Measurements from ENCODE around the gene CEP170B. TPM values are rescaled to one million over a fixed set of nuclear protein-coding genes. Genes with fewer than 3 reads are reported as not detected.
A peak's percentile ranks its signal among the peaks of the same experiment; 100 is the strongest.
"Not testable (repeated sequence)": the region's sequence is repeated elsewhere in the genome, so short reads cannot be mapped to it uniquely, and the experiment has no call there.

Gene CEP170B
- total and polyA plus RNA-seq, 2 donors from 2014 or later: 8.1 to 42.4 TPM

DNA sequence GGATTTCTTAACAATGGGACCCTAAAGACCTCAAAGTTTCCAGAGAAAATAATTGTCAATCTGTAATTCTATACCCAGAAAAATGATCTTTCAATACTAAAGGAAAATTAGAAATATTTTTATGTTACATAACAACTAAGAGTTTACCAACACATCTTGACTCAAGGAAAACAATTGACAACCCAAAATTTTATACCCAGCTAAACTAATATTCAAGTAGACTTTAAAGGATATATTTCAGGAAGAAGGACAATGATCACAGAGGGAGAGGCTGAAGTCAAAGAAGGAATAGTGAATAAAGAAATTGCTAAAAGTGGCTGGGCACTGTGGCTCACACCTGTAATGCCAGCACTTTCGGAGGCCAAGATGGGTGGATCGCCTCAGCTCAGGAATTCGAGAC, 47.0 kb downstream of the CEP170B start:
- Histone ChIP-seq H3K9me3 (ENCODE audit: control insufficient read depth in 2 of 3, insufficient read depth in 1 of 3, low read length in 3 of 3) (peaks cover 0 to 2% (median 0%) of the 10 kb centered on the region in 3 donors), H3K27ac (ENCODE audit: low read depth in 2 of 2, low read length in 2 of 2) (no peak overlapping the region), H3K36me3 (ENCODE audit: control insufficient read depth in 2 of 3, insufficient read depth in 3 of 3, low read length in 3 of 3) (no peaks in the 10 kb centered on the region), H3K27me3 (ENCODE audit: control insufficient read depth, insufficient read depth, low read length) (no peaks in the 10 kb centered on the region), H3K4me3 (ENCODE audit: low read length in 3 of 3) (no peak overlapping the region), H3K9ac (ENCODE audit: low read length in 3 of 3) (no peak overlapping the region), H3K4me1 (ENCODE audit: control insufficient read depth in 2 of 3, insufficient read depth in 2 of 3, low read depth in 1 of 3, low read length in 3 of 3) (no peaks in the 10 kb centered on the region)
- TF ChIP-seq, protein P1, sequence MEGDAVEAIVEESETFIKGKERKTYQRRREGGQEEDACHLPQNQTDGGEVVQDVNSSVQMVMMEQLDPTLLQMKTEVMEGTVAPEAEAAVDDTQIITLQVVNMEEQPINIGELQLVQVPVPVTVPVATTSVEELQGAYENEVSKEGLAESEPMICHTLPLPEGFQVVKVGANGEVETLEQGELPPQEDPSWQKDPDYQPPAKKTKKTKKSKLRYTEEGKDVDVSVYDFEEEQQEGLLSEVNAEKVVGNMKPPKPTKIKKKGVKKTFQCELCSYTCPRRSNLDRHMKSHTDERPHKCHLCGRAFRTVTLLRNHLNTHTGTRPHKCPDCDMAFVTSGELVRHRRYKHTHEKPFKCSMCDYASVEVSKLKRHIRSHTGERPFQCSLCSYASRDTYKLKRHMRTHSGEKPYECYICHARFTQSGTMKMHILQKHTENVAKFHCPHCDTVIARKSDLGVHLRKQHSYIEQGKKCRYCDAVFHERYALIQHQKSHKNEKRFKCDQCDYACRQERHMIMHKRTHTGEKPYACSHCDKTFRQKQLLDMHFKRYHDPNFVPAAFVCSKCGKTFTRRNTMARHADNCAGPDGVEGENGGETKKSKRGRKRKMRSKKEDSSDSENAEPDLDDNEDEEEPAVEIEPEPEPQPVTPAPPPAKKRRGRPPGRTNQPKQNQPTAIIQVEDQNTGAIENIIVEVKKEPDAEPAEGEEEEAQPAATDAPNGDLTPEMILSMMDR (IDR thresholded peaks at IDR 0.05; ENCODE audit: borderline replicate concordance, extremely low read depth, insufficient read depth): no peak
- FAIRE-seq: no peak
- no peak for DNase-seq
- intact Hi-C loops (cut with DNase I): no loop called here

DNA sequence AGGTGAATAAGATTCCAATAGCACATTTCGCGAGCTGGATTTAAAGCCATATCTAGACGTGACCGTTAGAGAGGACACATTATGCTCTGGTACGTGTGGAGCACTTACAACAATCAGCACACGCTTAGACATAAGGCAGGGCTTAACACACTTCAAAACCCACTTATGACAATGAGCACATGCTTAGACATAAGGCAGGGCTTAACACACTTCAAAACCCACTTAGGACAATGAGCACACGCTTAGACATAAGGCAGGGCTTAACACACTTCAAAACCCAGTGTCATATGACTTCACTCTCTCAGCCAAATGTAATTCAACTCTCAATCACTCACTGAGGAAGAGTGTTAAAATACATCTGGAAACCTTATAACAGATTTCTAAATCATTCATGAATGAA, 48.4 kb downstream of the CEP170B start:
- intact Hi-C loops (cut with DNase I): no loop called here
- no peak for DNase-seq
- Histone ChIP-seq H3K4me1 (ENCODE audit: control insufficient read depth in 2 of 3, insufficient read depth in 2 of 3, low read depth in 1 of 3, low read length in 3 of 3) (no peaks in the 10 kb centered on the region), H3K27ac (ENCODE audit: low read depth in 2 of 2, low read length in 2 of 2) (no peak overlapping the region), H3K9me3 (ENCODE audit: control insufficient read depth in 2 of 3, insufficient read depth in 1 of 3, low read length in 3 of 3) (peaks cover 0 to 2% (median 0%) of the 10 kb centered on the region in 3 donors), H3K4me3 (ENCODE audit: low read length in 3 of 3) (no peak overlapping the region), H3K9ac (ENCODE audit: low read length in 3 of 3) (no peak overlapping the region), H3K36me3 (ENCODE audit: control insufficient read depth in 2 of 3, insufficient read depth in 3 of 3, low read length in 3 of 3) (no peaks in the 10 kb centered on the region), H3K27me3 (ENCODE audit: control insufficient read depth, insufficient read depth, low read length) (no peaks in the 10 kb centered on the region)
- no peak for FAIRE-seq
- TF ChIP-seq, protein P1 (IDR thresholded peaks at IDR 0.05; ENCODE audit: borderline replicate concordance, extremely low read depth, insufficient read depth): no peak

GRCh38 chr14:104917116-104917515, 52.0 kb downstream of the CEP170B start:
- no peaks in the 10 kb centered on the region for H3K27me3 ChIP-seq (ENCODE audit: control insufficient read depth, insufficient read depth, low read length)
- DNase-seq (peak in 1 of 5 donors; percentile 13), FAIRE-seq (no peak)
- no peak overlapping the region for H3K4me3 ChIP-seq (ENCODE audit: low read length in 3 of 3)
- intact Hi-C loops (cut with DNase I): no loop called here
- H3K36me3 ChIP-seq (ENCODE audit: control insufficient read depth in 2 of 3, insufficient read depth in 3 of 3, low read length in 3 of 3): no peaks in the 10 kb centered on the region
- H3K27ac ChIP-seq (ENCODE audit: low read depth in 2 of 2, low read length in 2 of 2): no peak overlapping the region
- TF ChIP-seq, protein P1 (IDR thresholded peaks at IDR 0.05; ENCODE audit: borderline replicate concordance, extremely low read depth, insufficient read depth): no peak
- H3K4me1 ChIP-seq (ENCODE audit: control insufficient read depth in 2 of 3, insufficient read depth in 2 of 3, low read depth in 1 of 3, low read length in 3 of 3): no peaks in the 10 kb centered on the region
- H3K9me3 ChIP-seq (ENCODE audit: control insufficient read depth in 2 of 3, insufficient read depth in 1 of 3, low read length in 3 of 3): no peaks in the 10 kb centered on the region
- H3K9ac ChIP-seq (ENCODE audit: low read length in 3 of 3): no peak overlapping the region

DNA sequence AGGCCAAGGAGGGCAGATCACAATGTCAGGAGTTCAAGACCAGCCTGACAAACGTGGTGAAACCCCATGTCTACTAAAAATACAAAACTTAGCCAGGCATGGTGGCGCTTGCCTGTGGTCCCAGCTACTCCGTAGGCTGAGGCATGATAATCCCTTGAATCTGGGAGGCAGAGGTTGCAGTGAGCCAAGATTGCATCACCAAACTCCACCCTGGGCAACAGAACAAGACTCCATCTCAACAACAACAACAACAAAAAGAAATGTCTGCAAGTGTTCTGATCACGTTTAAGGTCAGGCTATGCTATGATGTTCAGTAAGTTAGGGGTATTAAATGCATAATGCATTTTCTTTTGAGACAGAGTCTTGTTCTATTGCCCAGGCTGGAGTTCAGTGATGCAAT, 52.9 kb downstream of the CEP170B start:
- no peak overlapping the region for H3K4me3 ChIP-seq (ENCODE audit: low read length in 3 of 3)
- FAIRE-seq: no peak
- no peaks in the 10 kb centered on the region for H3K4me1 ChIP-seq (ENCODE audit: control insufficient read depth in 2 of 3, insufficient read depth in 2 of 3, low read depth in 1 of 3, low read length in 3 of 3)
- DNase-seq: no peak
- H3K9me3 ChIP-seq (ENCODE audit: control insufficient read depth in 2 of 3, insufficient read depth in 1 of 3, low read length in 3 of 3): no peaks in the 10 kb centered on the region
- intact Hi-C loops (cut with DNase I): no loop called here
- no peak overlapping the region for H3K9ac ChIP-seq (ENCODE audit: low read length in 3 of 3)
- no peak overlapping the region for H3K27ac ChIP-seq (ENCODE audit: low read depth in 2 of 2, low read length in 2 of 2)
- TF ChIP-seq, protein P1 (IDR thresholded peaks at IDR 0.05; ENCODE audit: borderline replicate concordance, extremely low read depth, insufficient read depth): no peak
- H3K27me3 ChIP-seq (ENCODE audit: control insufficient read depth, insufficient read depth, low read length): no peaks in the 10 kb centered on the region
- no peaks in the 10 kb centered on the region for H3K36me3 ChIP-seq (ENCODE audit: control insufficient read depth in 2 of 3, insufficient read depth in 3 of 3, low read length in 3 of 3)

- H3K27ac ChIP-seq (ENCODE audit: low read depth in 2 of 2, low read length in 2 of 2); H3K27me3 ChIP-seq (ENCODE audit: control insufficient read depth, insufficient read depth, low read length); intact Hi-C loops (cut with DNase I); H3K4me1 ChIP-seq (ENCODE audit: control insufficient read depth in 2 of 3, insufficient read depth in 2 of 3, low read depth in 1 of 3, low read length in 3 of 3); H3K9ac ChIP-seq (ENCODE audit: low read length in 3 of 3); DNase-seq; H3K9me3 ChIP-seq (ENCODE audit: control insufficient read depth in 2 of 3, insufficient read depth in 1 of 3, low read length in 3 of 3); H3K36me3 ChIP-seq (ENCODE audit: control insufficient read depth in 2 of 3, insufficient read depth in 3 of 3, low read length in 3 of 3); FAIRE-seq; H3K4me3 ChIP-seq (ENCODE audit: low read length in 3 of 3): not testable (repeated sequence)
Measured at GRCh38 chr14:104919152-104919992, 54.3 kb downstream of the CEP170B start.
